ENCODE measurements around the gene CHTF18. TPM values are rescaled to one million over a fixed set of nuclear protein-coding genes. Genes with fewer than 3 reads are reported as not detected.

The CHTF18 gene
- total and polyA plus RNA-seq, 2 experiments from 2014 or later = 61.3 to 129 TPM

- TF ChIP-seq EZH2phosphoT487 (IDR thresholded peaks at IDR 0.05; ENCODE audit: unreplicated experiment) (no peak), CTCF (conservative IDR thresholded peaks at IDR 0.05; ENCODE audit: low read depth in 2 of 2) (no peak), STAT1 (IDR thresholded peaks at IDR 0.05; ENCODE audit: unreplicated experiment) (no peak)
These were observed 24.2 kb upstream of the CHTF18 start (continued) for GRCh38 chr16:764184-764750.

- ATAC-seq = no peak
- peaks cover 14% of the 10 kb centered on the region for H3K27me3 Mint-ChIP-seq (ENCODE audit: insufficient read depth, low read depth, poor library complexity)
- no peak for DNase-seq (ENCODE audit: low spot score)
- H3K36me3 Mint-ChIP-seq (ENCODE audit: low read depth) = no peaks in the 10 kb centered on the region
- Histone ChIP-seq H3K4me3 (no peak overlapping the region), H4K20me1 (replicated peaks; ENCODE audit: insufficient read depth) (no peaks in the 10 kb centered on the region), H3K27me3 (ENCODE audit: insufficient read depth) (no peaks in the 10 kb centered on the region), H3K36me3 (ENCODE audit: insufficient read depth) (no peaks in the 10 kb centered on the region), H3K79me2 (replicated peaks; ENCODE audit: insufficient read depth) (no peaks in the 10 kb centered on the region), H2AFZ (no peak overlapping the region), H3K9me2 (ENCODE audit: insufficient read depth) (no peaks in the 10 kb centered on the region), H3K4me1 (ENCODE audit: insufficient read depth) (no peaks in the 10 kb centered on the region), H3K27ac (ENCODE audit: low read depth) (no peak overlapping the region), H3F3A (replicated peaks; ENCODE audit: low read depth) (0 out of 2 replicates have a peak, but pooled peaks cover 3% of the 10 kb centered on the region), H3K4me2 (no peak overlapping the region)
- no peak for TF ChIP-seq ETS1 (IDR thresholded peaks at IDR 0.05)
- TF ChIP-seq CTCF (conservative IDR thresholded peaks at IDR 0.05; ENCODE audit: low read depth in 2 of 2) = no peak
- TF ChIP-seq REST (IDR thresholded peaks at IDR 0.05; ENCODE audit: unreplicated experiment) = no peak
- no peak for TF ChIP-seq EZH2 (IDR thresholded peaks at IDR 0.05; ENCODE audit: low read depth, unreplicated experiment)
- TF ChIP-seq NANOG (IDR thresholded peaks at IDR 0.05; ENCODE audit: borderline replicate concordance) = no peak
- H3K27ac Mint-ChIP-seq = no peak overlapping the region
- H3K4me3 Mint-ChIP-seq = no peak overlapping the region
- no peaks in the 10 kb centered on the region; the same call in 1 of the 3 replicates for H3K4me1 Mint-ChIP-seq
- H3K9me3 Mint-ChIP-seq = no peaks in the 10 kb centered on the region; the same call in 2 of the 3 replicates
These were observed 23.5 kb upstream of the CHTF18 start for GRCh38 chr16:764848-765487.
